Stimulated activated CD4-positive, alpha-beta T cell treated with anti-CD3 and anti-CD28 coated beads, Interleukin-1b, Interleukin-23, amount 100 ng/mL, for 1 hour (primary cell): ENCODE measurements around the gene PELI1.

ENCODE experiments used
- DNase-seq, 2 donors: peaks; one replicate each; pipeline ENCODE4 v3.0.0-alpha.2; 2020; ENCODE audit warnings: low read depth in 2 of 2

Gene PELI1

GRCh38 chr2:64157792-64158191 is 13.6 kb upstream of the PELI1 start:
- no peak for DNase-seq

DNA sequence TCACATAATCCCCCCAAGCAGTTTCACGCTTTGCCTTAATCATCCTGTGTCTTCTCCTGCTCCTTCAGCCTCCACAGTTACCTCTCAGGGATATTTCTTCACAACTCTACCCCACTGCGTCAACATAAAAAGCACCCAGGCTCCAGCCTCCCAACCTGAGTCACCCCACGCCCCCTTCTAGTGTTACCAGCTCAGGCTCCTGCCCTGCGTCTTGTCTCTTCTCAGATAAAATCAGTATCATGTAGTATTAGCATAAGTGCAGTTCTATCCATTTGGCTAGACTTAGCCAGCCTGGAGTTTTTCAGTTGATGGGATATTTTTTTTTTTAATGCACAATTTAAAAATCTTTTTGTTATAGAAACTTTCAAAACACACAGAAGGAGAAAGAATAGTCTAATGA is 9.6 kb upstream of the PELI1 start:
- no peak for DNase-seq

- no peak for DNase-seq
These were observed 7.3 kb upstream of the PELI1 start for GRCh38 chr2:64151476-64151875.

DNA sequence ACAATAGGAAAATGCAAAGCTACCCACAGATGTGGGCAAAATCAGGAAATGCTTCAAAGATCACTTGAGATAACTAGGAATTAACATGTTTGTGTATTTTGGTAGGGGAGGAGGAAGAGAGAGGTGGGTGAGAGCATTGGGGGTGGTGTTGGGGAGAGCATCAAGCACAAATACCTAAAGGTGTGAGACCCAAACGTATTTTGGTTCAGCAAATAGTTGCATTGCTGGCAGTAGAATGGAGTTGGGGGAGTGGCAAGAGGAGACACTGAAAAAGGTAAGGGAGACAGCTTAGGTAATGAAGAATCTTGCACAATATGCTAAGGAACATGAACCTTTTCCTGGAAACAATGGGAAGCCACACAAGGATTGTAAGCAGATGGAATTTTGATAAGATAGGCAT is 1.5 kb upstream of the PELI1 start:
- no peak for DNase-seq

DNA sequence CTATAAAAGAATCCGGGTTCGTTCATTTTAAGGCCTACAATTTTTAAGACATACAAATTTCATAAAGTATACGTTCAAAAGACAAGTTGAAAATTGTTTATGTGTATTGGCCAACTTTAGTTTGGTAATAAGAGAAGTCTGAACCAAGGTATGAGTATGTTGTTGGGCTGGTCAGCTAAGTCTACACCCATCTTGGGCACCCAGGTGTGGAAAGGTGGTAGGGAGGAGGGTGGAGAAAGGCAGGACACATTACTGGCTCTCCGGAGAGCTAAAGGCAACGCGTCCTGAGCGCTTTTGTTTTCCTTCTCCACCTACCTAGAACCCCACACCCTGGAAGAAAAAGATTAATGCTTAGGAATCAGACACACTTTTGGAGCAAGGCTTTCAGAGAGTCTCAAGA is 899 bp upstream of the PELI1 start:
- no peak for DNase-seq

DNA sequence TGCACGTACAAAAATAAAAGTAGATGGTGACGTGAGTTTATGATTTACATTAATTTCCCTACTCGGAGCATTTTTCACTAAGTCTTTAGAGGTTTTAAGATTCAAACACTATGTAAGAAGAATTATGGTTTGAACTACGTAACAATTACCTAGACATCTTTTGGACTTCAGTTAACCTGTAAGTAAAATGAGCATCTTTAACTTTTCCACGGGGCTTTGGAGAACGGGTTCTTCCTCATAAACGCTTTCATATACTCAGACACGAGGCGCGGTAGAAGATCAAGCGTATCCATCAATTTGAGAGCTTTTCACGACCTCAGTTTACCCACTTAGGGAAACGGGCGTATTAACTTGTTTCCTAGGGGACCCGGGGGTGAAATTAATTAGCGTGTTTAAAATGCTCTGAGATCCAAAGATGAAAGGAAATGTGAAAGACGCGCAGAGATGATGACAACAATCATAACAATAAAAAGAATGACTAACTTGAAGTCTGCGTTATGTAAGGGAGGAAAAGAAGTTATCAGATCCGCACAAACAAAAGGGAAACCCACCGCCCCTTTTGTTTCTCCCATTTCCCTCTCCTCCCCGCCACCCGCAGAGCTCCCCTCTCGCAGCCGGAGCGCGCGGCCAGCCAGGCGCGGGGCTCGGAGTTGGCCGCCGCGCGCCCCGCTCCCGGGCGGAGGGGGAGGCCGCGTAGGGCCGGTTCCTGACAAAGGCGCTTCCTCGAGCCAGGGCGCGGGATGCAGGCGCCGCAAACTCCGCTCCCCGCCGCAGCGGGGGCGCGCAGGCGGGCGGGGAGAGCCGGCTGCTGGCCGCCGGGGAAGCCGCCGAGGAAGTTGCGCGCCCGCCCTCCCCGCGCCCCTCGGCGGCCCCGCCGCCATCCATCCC is 807 bp downstream of the PELI1 start:
- DNase-seq = peak in 1 of 2 donors; percentile 1

DNA sequence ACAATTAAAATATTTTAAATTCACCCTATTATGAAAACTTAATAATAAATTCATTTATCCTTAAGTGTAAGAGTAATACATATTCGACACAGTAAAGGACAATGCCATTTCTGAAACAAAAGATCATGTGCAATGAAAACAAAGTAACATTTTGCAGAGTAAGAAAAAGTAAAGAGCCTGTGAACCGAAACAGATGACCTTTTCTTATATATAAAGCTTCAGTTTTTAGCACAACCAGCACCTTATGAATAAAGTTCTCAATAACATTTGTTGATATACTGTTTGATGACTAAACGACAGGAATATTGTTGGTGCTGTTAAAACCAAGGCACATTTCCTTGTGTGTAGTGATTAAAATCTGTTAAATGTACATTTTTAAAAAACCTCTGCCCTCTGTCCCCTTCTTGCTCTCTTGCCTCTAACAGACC is 1.5 kb downstream of the PELI1 start:
- DNase-seq = no peak

- no peak for DNase-seq
These were observed 2.4 kb downstream of the PELI1 start for GRCh38 chr2:64141674-64142405.

GRCh38 chr2:64140665-64141200 is 3.5 kb downstream of the PELI1 start:
- DNase-seq = no peak

- no peak for DNase-seq
These were observed 4.3 kb downstream of the PELI1 start for GRCh38 chr2:64139956-64140355.

DNA sequence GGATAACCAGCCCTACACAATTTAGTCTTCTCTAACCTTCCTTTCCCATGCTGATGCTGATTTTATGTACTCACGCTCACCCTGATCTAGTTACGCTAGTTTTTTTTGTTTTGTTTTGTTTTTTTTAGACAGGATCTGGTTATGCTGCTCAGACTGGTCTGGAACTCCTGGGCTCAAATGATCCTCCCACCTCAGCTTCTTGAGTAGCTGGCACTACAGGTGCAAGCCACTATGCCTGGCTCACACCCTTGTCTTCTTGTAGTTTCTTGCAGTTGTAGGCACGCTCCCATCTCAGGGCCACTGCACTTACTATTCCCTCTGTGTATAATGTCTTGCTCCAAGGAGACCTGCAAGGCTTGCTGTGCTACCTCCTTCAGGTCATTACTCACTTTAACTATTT is 6.2 kb downstream of the PELI1 start:
- DNase-seq = no peak

DNA sequence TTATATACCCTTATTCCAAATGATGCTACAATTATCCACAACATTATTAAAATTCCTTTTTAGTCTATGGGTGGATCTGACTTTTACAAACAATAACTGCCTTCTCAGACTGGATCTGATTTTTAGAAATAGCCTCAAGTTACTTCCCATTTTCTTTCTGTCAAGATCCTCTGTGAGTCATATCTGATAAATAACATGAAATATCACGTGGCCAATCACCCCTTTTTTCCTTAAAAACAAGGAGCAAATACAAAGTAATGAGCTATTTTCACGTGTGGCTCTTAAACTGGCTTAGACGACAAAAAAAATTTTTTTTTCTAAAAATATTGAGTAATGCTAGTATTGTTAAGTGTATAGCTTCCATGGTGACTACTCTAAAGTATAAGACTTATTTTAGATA is 6.7 kb downstream of the PELI1 start:
- no peak for DNase-seq

DNA sequence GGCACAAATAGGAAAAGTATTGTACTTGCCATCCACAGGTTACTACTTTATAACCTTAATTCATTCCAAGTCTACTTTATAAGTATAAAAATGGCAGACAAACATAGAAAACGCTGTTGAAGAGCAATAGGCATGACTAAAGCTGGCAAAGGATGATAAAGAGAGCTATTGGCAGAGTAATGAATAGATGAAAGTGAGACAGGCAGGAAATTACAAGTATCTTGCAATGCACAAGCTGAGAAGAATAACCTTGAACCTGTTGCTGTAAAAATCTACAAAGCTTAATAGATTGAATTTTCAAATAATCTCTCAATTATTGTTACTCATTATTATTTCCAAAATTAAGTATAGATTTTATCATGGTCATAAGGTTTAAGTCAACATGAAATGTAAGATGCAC is 8.8 kb downstream of the PELI1 start:
- DNase-seq = no peak

DNA sequence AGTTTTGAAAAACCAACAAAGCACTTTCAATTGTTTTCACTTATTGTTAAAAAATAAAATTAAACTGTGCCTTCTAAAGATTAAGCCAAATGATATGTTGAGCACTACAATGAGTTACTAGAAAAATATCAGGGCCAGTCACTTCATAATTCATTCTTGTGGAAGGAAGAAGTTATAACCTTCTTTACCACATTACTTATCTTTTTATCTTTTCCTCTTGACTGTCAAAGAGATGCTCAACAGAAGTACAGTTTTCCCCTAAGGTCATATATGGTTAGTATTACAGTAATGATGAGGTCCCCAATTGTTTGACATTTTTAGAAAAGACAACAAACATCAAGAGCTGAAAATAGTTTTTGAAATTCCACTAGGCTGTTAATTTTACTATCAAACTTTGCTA is 9.4 kb downstream of the PELI1 start:
- no peak for DNase-seq

DNA sequence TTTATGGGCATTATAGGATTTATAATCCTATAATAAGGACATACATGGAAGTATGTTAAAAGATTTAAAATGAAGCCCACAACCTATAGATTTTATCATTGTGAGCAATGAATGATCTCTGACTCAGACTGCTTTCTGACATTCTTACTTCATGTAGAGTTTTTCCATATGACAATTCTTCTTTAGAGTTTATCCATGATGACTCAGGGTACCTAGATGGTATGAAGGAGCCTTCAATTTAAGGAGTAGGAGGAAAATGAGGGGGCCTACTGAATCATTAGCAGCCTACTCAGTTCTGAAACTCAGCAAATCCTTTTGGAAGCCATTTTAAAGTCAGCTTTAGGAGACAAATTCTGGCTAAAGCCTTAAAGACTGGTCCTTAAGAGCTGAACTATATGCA is 10.4 kb downstream of the PELI1 start:
- no peak for DNase-seq

GRCh38 chr2:64133354-64133753 is 10.9 kb downstream of the PELI1 start:
- no peak for DNase-seq

GRCh38 chr2:64130333-64130732 is 13.9 kb downstream of the PELI1 start:
- DNase-seq = no peak

DNA sequence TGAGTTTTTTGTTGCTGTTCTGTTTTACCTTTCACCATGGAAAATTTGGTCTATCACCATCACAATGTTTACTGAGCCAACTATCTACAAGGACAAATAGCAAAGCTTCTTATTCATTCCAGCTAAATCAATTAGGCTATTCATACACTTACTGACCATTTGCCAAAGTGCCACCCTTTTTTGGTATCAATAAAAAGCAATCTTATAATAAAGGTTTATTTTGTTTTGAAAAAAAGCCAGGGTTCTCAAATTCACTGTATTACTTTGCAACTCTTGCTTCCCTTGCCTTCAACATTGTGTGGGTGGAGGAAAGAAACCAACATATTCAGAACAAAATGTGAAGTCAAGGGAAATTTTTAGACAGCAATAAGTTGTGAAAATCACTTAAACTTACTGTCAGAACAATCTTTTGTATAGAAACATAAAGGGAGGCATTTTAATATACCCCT is 15.3 kb downstream of the PELI1 start:
- no peak for DNase-seq

DNA sequence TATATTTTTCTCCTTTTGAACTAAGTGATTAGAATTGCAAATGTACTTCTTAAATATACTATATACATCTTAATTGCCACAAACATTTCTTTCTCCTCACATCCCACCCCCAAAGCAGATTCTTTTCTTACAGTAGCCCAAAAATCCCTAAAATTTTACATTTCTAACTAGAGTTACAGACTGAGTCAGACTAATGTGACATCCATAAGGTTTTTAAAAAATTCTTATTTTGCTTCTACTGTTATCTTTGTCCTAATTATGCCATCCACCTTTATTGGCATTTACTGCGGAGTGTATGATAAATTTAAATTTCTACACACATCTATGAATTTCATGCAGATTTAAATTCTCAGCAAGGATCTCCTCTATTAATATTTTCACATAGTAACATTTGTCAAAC is 15.8 kb downstream of the PELI1 start:
- no peak for DNase-seq

- DNase-seq = no peak
These were observed 17.1 kb downstream of the PELI1 start for GRCh38 chr2:64127119-64127518.

DNA sequence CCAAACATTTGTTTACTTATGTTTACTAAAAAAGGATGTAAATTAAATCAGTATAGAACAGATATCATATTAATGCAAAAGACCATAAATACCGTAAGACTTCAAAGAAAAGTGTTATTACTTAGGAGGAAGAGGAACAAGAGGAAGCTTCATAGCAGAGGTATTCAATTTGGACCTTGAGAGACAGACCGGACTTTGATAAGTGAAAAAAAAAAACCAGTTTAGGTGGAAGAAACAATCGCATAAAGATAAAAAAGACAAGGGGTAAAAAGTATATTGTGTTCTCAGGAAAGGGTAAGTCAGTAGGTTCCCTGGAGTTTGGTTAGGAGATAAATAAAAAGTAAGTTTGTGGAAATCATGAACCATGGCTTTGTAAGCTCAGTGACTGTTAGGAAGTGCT is 17.6 kb downstream of the PELI1 start:
- DNase-seq = no peak

DNA sequence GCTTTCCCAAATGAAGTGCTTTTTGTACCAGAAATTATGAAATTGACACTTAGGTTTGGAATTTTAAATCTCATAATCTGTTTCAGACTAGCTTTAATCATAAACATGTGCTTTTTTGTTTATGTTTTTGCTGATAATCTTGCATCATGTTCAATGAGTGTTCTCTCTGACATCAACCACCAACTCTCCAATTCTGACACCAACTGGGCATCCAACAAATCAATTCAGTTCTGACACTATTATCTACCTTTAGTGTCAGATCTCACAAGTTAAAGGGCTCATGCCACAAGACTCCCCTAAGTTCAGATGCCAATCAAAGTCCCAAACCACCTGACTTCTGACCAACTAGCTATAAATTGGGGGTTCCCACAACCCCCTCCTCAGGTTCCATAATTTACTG is 19.6 kb downstream of the PELI1 start:
- DNase-seq = no peak

- no peak for DNase-seq
These were observed 20.1 kb downstream of the PELI1 start for GRCh38 chr2:64124168-64124567.
